Activated B cell treated with CpG ODN at 0.5 μM for 24 hours (primary cell): ENCODE measurements around the gene SERPINB1. TPM values are rescaled to one million over a fixed set of nuclear protein-coding genes. Genes with fewer than 3 reads are reported as not detected.

ENCODE experiments used
- ATAC-seq: fragments of 200-7000 bp; cut with Tn5 transposase; one replicate; pipeline ENCODE4 v1.10.0; 2021; ENCODE audit warnings: low read depth, mild to moderate bottlenecking, moderate library complexity
- CTCF ChIA-PET: fragments of 350-600 bp; sonication (Branson Sonifier 250); formaldehyde crosslinking; loops from one replicate; lab custom pipeline; 2021; ENCODE audit warnings: antibody characterized with exemption; lab: Charles Lee
- POLR2A ChIA-PET: fragments of 350-600 bp; sonication (Branson Sonifier 250); formaldehyde crosslinking; loops from one replicate; lab custom pipeline; 2021; ENCODE audit warnings: antibody characterized with exemption; lab: Charles Lee
- DNase-seq: peaks from one replicate; pipeline ENCODE4 v3.0.0; 2022
- H3K27ac Mint-ChIP-seq: one replicate; pipeline ENCODE4 v1.8.0; 2020; ENCODE audit warnings: mixed read lengths
- H3K27me3 Mint-ChIP-seq: one replicate; pipeline ENCODE4 v1.8.0; 2021; ENCODE audit warnings: mixed read lengths
- H3K36me3 Mint-ChIP-seq: one replicate; pipeline ENCODE4 v1.8.0; 2021; ENCODE audit warnings: low read depth, mixed read lengths
- H3K4me1 Mint-ChIP-seq: one replicate; pipeline ENCODE4 v1.8.0; 2021; ENCODE audit warnings: mixed read lengths
- H3K4me3 Mint-ChIP-seq: one replicate; pipeline ENCODE4 v1.8.0; 2020; ENCODE audit warnings: mild to moderate bottlenecking, mixed read lengths
- H3K9me3 Mint-ChIP-seq: one replicate; pipeline ENCODE4 v1.8.0; 2020; ENCODE audit warnings: mixed read lengths
- CTCF ChIP-seq: fragments of 200-600 bp; IDR thresholded peaks from one replicate; pipeline ENCODE4 v1.8.0; 2022; ENCODE audit warnings: antibody characterized with exemption, mild to moderate bottlenecking
- intact Hi-C: fragments of 100-400 bp; cut with micrococcal nuclease; formaldehyde crosslinking; loops from one replicate; pipeline ENCODE4 v1.15.1; 2024
- total RNA-seq: library from RNA; stranded (reverse); gene quantifications from 2 replicates; pipeline ENCODE4 v1.2.3, GENCODE V29; 2022

Gene SERPINB1
- total RNA-seq, 1 donor from 2014 or later: 59.9 TPM

GRCh38 chr6:2830183-2830582 is 11.5 kb downstream of the SERPINB1 start:
- Mint-ChIP-seq H3K4me3 (no peak overlapping the region), H3K9me3 (no peaks in the 10 kb centered on the region), H3K36me3 (peaks cover 44% of the 10 kb centered on the region), H3K27ac (no peak overlapping the region), H3K4me1 (peaks cover 9% of the 10 kb centered on the region), H3K27me3 (no peaks in the 10 kb centered on the region)
- ChIA-PET POLR2A (no interaction called here), CTCF (no interaction called here)
- no peak for ATAC-seq
- no peak for DNase-seq
- intact Hi-C loops: no loop called here
- no peak for TF ChIP-seq CTCF

GRCh38 chr6:2829253-2829652 is 12.4 kb downstream of the SERPINB1 start:
- Mint-ChIP-seq H3K4me3 (no peak overlapping the region), H3K4me1 (peaks cover 3% of the 10 kb centered on the region), H3K36me3 (peaks cover 34% of the 10 kb centered on the region), H3K27ac (no peak overlapping the region), H3K9me3 (no peaks in the 10 kb centered on the region), H3K27me3 (no peaks in the 10 kb centered on the region)
- POLR2A ChIA-PET: interaction anchor here (1.3 kb wide), 1 partner anchor 13 kb away, joined by 4 read pairs; the partner anchor contains the start of gene SERPINB1
- no peak for ATAC-seq
- intact Hi-C loops: no loop called here
- CTCF ChIA-PET: interaction anchor here (1.4 kb wide), 1 partner anchor 123 kb away, joined by 3 read pairs; no protein-coding TSS in a partner anchor
- DNase-seq: no peak
- no peak for TF ChIP-seq CTCF

- intact Hi-C loops: no loop called here
- CTCF ChIA-PET: interaction anchor here (1.4 kb wide), 1 partner anchor 124 kb away, joined by 3 read pairs; no protein-coding TSS in a partner anchor
- H3K9me3 Mint-ChIP-seq: no peaks in the 10 kb centered on the region
- POLR2A ChIA-PET: interaction anchor here (1.3 kb wide), 1 partner anchor 13 kb away, joined by 4 read pairs; the partner anchor contains the start of gene SERPINB1
- H3K4me1 Mint-ChIP-seq: no peaks in the 10 kb centered on the region
- ATAC-seq (no peak), DNase-seq (no peak)
- no peak overlapping the region for H3K27ac Mint-ChIP-seq
- H3K27me3 Mint-ChIP-seq: no peaks in the 10 kb centered on the region
- peaks cover 28% of the 10 kb centered on the region for H3K36me3 Mint-ChIP-seq
- H3K4me3 Mint-ChIP-seq: no peak overlapping the region
- TF ChIP-seq CTCF: no peak
These were observed 13.0 kb downstream of the SERPINB1 start for GRCh38 chr6:2828629-2829028.

GRCh38 chr6:2827142-2827541 is 14.5 kb downstream of the SERPINB1 start:
- ChIA-PET CTCF (interaction anchor here (1.1 kb wide), 1 partner anchor 36 kb away, joined by 3 read pairs; no protein-coding TSS in a partner anchor), POLR2A (no interaction called here)
- Mint-ChIP-seq H3K4me1 (no peaks in the 10 kb centered on the region), H3K27me3 (no peaks in the 10 kb centered on the region), H3K36me3 (peaks cover 14% of the 10 kb centered on the region), H3K27ac (no peak overlapping the region), H3K9me3 (no peaks in the 10 kb centered on the region), H3K4me3 (no peak overlapping the region)
- intact Hi-C loops: no loop called here
- ATAC-seq (no peak), DNase-seq (no peak)
- no peak for TF ChIP-seq CTCF

- ATAC-seq (no peak), DNase-seq (no peak)
- Mint-ChIP-seq H3K9me3 (no peaks in the 10 kb centered on the region), H3K4me3 (no peak overlapping the region), H3K4me1 (no peaks in the 10 kb centered on the region), H3K36me3 (peaks cover 6% of the 10 kb centered on the region), H3K27me3 (no peaks in the 10 kb centered on the region), H3K27ac (no peak overlapping the region)
- ChIA-PET CTCF (interaction anchor here (1.1 to 1.2 kb wide), 2 partner anchors 32 to 35 kb away, joined by 3 to 4 read pairs; no protein-coding TSS in a partner anchor), POLR2A (no interaction called here)
- no peak for TF ChIP-seq CTCF
- intact Hi-C loops: no loop called here
These were observed 15.5 kb downstream of the SERPINB1 start for GRCh38 chr6:2826131-2826530.
